K562 (cell line): ENCODE measurements around the gene PIEZO2. TPM values are rescaled to one million over a fixed set of nuclear protein-coding genes. Genes with fewer than 3 reads are reported as not detected.

Source experiments
- ATAC-seq: fragments of 200-7000 bp; cut with Tn5 transposase; 3 replicates; pipeline ENCODE4 v1.9.1; 2020; ENCODE audit warnings: moderate library complexity
- BruUV-seq: library from RNA; stranded (reverse); fragments of 400-500 nt; replicated peaks from 2 replicates; lab custom pipeline; 2021; lab: Mats Ljungman, UMichigan
- CTCF ChIA-PET: fragments of 300-600 bp; formaldehyde crosslinking; extraction: SDS; loops from one replicate; lab custom pipeline; 2021; ENCODE audit warnings: low intra/inter-chr PET ratio; lab: Yijun Ruan, JAX
- POLR2A ChIA-PET: fragments of 300-600, 350-650 bp; sonication (Branson Sonifier 250); formaldehyde crosslinking; extraction: SDS; loops from one replicate; lab custom pipeline; 2021; ENCODE audit warnings: antibody characterized with exemption, inconsistent platforms; lab: Yijun Ruan, JAX
- DNase-seq, 4 experiments: peaks; one replicate each; pipeline versions ENCODE4 v3.0.0 to v3.0.0-alpha.2; 2011 to 2018; ENCODE audit warnings: low spot score in 3 of 4, mixed read lengths in 3 of 4; ENCODE audit errors: extremely low read depth in 1 of 4
- FAIRE-seq: peaks from 2 replicates; lab custom pipeline; 2011; peaks lifted over from hg19 to GRCh38; lab: Jason Lieb, UNC
- H2AFZ ChIP-seq: 2 replicates; pipeline ENCODE4 v1.6.0; 2011; ENCODE audit warnings: low read depth, low read length, control low read depth, inconsistent platforms
- H3K27ac ChIP-seq: fragments of 200-600 bp; 3 replicates; pipeline ENCODE4 v1.8.0; 2011; ENCODE audit warnings: low read depth, mild to moderate bottlenecking, control low read depth, inconsistent platforms, low read length, moderate library complexity, mixed read lengths; ENCODE audit errors: extremely low read depth
- H3K27me3 ChIP-seq, 2 experiments: fragments of 300-600 bp in 1 of 2; 2 replicates in 1 of 2; 3 replicates in 1 of 2; pipeline versions ENCODE4 v1.6.0 to v1.8.0; 2011; ENCODE audit warnings: inconsistent platforms in 2 of 2, low read length in 2 of 2, mild to moderate bottlenecking in 1 of 2, mixed read lengths in 1 of 2, moderate library complexity in 1 of 2; ENCODE audit not compliant: control insufficient read depth in 2 of 2, insufficient read depth in 2 of 2
- H3K36me3 ChIP-seq: fragments of 300-600 bp; 3 replicates; pipeline ENCODE4 v1.8.0; 2011; ENCODE audit warnings: mild to moderate bottlenecking, low read length, inconsistent platforms; ENCODE audit not compliant: control insufficient read depth, insufficient read depth
- H3K4me1 ChIP-seq, 2 experiments: fragments of 200-600 bp in 1 of 2; replicated peaks in 1 of 2; 2 replicates in 1 of 2; 3 replicates in 1 of 2; pipeline versions ENCODE4 v1.5.1 to v1.8.0; 2011; ENCODE audit warnings: inconsistent platforms in 2 of 2, low read length in 2 of 2, mild to moderate bottlenecking in 1 of 2, mixed read lengths in 1 of 2, moderate library complexity in 1 of 2; ENCODE audit not compliant: control insufficient read depth in 2 of 2, insufficient read depth in 2 of 2
- H3K4me2 ChIP-seq: 2 replicates; pipeline ENCODE4 v1.6.1; 2011; ENCODE audit warnings: low read length, control low read depth, inconsistent platforms, mixed read lengths; ENCODE audit not compliant: insufficient read depth
- H3K4me3 ChIP-seq: fragments of 200-600 bp; sonication (generic), shearing (Covaris generic); 2 replicates; pipeline ENCODE4 v1.5.1; 2016; ENCODE audit warnings: control low read depth, inconsistent platforms
- H3K79me2 ChIP-seq: fragments of 200-600 bp; 3 replicates; pipeline ENCODE4 v1.8.0; 2011; ENCODE audit warnings: low read length, inconsistent platforms; ENCODE audit not compliant: control insufficient read depth, insufficient read depth
- H3K9ac ChIP-seq, 2 experiments: 2 replicates each; pipeline versions ENCODE4 v1.6.0 to v1.6.1; 2011; ENCODE audit warnings: low read depth in 2 of 2, low read length in 2 of 2, control low read depth in 1 of 2, inconsistent platforms in 1 of 2, mild to moderate bottlenecking in 1 of 2, mixed read lengths in 1 of 2; ENCODE audit not compliant: insufficient read depth in 1 of 2
- H3K9me1 ChIP-seq: one replicate; pipeline ENCODE4 v1.6.0; 2011; ENCODE audit warnings: inconsistent platforms, mild to moderate bottlenecking, low read length, moderate library complexity; ENCODE audit not compliant: control insufficient read depth, insufficient read depth
- H3K9me3 ChIP-seq: replicated peaks from 2 replicates; pipeline ENCODE4 v1.5.1; 2011; ENCODE audit warnings: low read depth, low read length, inconsistent platforms; ENCODE audit not compliant: control insufficient read depth, insufficient read depth
- H4K20me1 ChIP-seq: replicated peaks from 2 replicates; pipeline ENCODE4 v1.6.1; 2011; ENCODE audit warnings: low read length, inconsistent platforms, mixed read lengths; ENCODE audit not compliant: control insufficient read depth, insufficient read depth
- BRD4 ChIP-seq: fragments of 200-600 bp; sonication (generic); IDR thresholded peaks from 2 replicates; pipeline ENCODE4 v1.6.1; 2017; ENCODE audit warnings: inconsistent platforms
- CC2D1A ChIP-seq: fragments of 450-650 bp; IDR thresholded peaks from 2 replicates; pipeline ENCODE4 v1.6.1; 2017; ENCODE audit warnings: mild to moderate bottlenecking
- CCNT2 ChIP-seq: IDR thresholded peaks from 2 replicates; pipeline ENCODE4 v1.6.1; 2011; ENCODE audit warnings: borderline replicate concordance, low read depth, mild to moderate bottlenecking, moderate library complexity, mixed read lengths, low read length; ENCODE audit not compliant: insufficient read length; ENCODE audit errors: extremely low read depth
- CREB1 ChIP-seq, 2 experiments: sonication (generic) in 1 of 2; formaldehyde crosslinking in 1 of 2; IDR thresholded peaks; 2 replicates each; pipeline versions ENCODE4 v1.6.1 to v1.8.0; 2012 to 2022; ENCODE audit warnings: inconsistent platforms in 1 of 2, mild to moderate bottlenecking in 1 of 2, missing genetic modification reagents in 1 of 2, moderate library complexity in 1 of 2
- GATAD2A ChIP-seq: fragments of 450-650 bp; IDR thresholded peaks from 2 replicates; pipeline ENCODE4 v1.6.1; 2017
- HDAC2 ChIP-seq: fragments of 450-650 bp; IDR thresholded peaks from 2 replicates; pipeline ENCODE4 v1.6.1; 2016; ENCODE audit warnings: mild to moderate bottlenecking
- MCM3 ChIP-seq: fragments of 450-650 bp; IDR thresholded peaks from 2 replicates; pipeline ENCODE4 v1.6.1; 2016
- MYC ChIP-seq, 2 experiments: fragments of 250-450 bp in 1 of 2; sonication (Bioruptor Pico) in 1 of 2; IDR thresholded peaks; 2 replicates each; pipeline versions ENCODE4 v1.5.1 to v1.6.1; 2012 to 2021; ENCODE audit warnings: low read depth in 2 of 2, borderline replicate concordance in 1 of 2, improper control_type of control experiment in 1 of 2, low read length in 1 of 2, mild to moderate bottlenecking in 1 of 2, moderate library complexity in 1 of 2
- PHTF2 ChIP-seq: fragments of 250-450 bp; sonication (Bioruptor Pico); IDR thresholded peaks from 2 replicates; pipeline ENCODE4 v1.5.0; 2021; ENCODE audit warnings: mild to moderate bottlenecking
- RAD51 ChIP-seq: fragments of 450-650 bp; IDR thresholded peaks from 2 replicates; pipeline ENCODE4 v1.7.1; 2016; ENCODE audit warnings: low read depth, mild to moderate bottlenecking, borderline replicate concordance
- RERE ChIP-seq: sonication (generic); formaldehyde crosslinking; IDR thresholded peaks from 2 replicates; pipeline ENCODE4 v1.8.0; 2023; ENCODE audit warnings: missing genetic modification reagents, mild to moderate bottlenecking, borderline replicate concordance
- SRSF9 ChIP-seq: fragments of 200-400 bp; formaldehyde crosslinking; IDR thresholded peaks from 2 replicates; pipeline ENCODE4 v1.6.1; 2017; ENCODE audit warnings: low read depth, low read length, borderline replicate concordance
- TCF7L2 ChIP-seq: fragments of 150-350 bp; IDR thresholded peaks from 2 replicates; pipeline ENCODE4 v1.6.1; 2016; ENCODE audit warnings: low read depth, mild to moderate bottlenecking, low read length, moderate library complexity
- ZC3H4 ChIP-seq: sonication (generic); formaldehyde crosslinking; IDR thresholded peaks from 2 replicates; pipeline ENCODE4 v1.9.0; 2021; ENCODE audit warnings: missing genetic modification reagents, borderline replicate concordance
- ZKSCAN3 ChIP-seq: fragments of 250-450 bp; sonication (Bioruptor Pico); IDR thresholded peaks from 2 replicates; pipeline ENCODE4 v1.4.0; 2020
- ZNF354B ChIP-seq: fragments of 250-450 bp; sonication (Bioruptor Pico); IDR thresholded peaks from 2 replicates; pipeline ENCODE4 v1.4.0; 2020
- ZNF707 ChIP-seq: fragments of 250-450 bp; sonication (Bioruptor Pico); conservative IDR thresholded peaks from 2 replicates; pipeline ENCODE4 v1.8.0; 2022; ENCODE audit warnings: inconsistent platforms, mild to moderate bottlenecking, moderate library complexity
- WGBS: fragments of 100-300 bp; shearing (Covaris generic); methylation state at CpG from one replicate; pipeline ENCODE4 v1.1.6; 2016; ENCODE audit warnings: low coverage, mixed read lengths; ENCODE audit not compliant: insufficient coverage; ENCODE audit errors: missing lambda C conversion rate; 5-methylcytosine and 5-hydroxymethylcytosine counted together
- in situ Hi-C: fragments of 300-500 bp; cut with MboI; formaldehyde crosslinking; loops from 4 replicates; pipeline ENCODE4 v1.15.0; 2018; ENCODE audit warnings: inconsistent platforms, mixed read lengths
- intact Hi-C: fragments of 100-400 bp; cut with micrococcal nuclease; formaldehyde crosslinking; loops from 2 replicates; pipeline ENCODE4 v1.14.2; 2022
- polyA plus RNA-seq, 8 experiments: library from polyadenylated mRNA; depleted of rRNA in 4 of 8; stranded (reverse) in 5 of 8; unstranded in 3 of 8; fragments of >200 nt; fragmentation: Nextera tagmentation in 2 of 8; fragmentation: Illumina TruSeq in 1 of 8; extraction: Ambion mirVana in 2 of 8; extraction: Trizol in 1 of 8; gene quantifications; 2 replicates each; pipeline versions ENCODE4 v1.2.1 to v1.2.3, GENCODE V29; 2011 to 2014; ENCODE audit warnings: inconsistent platforms in 1 of 8, missing spikeins in 1 of 8
- total RNA-seq, 7 experiments: library from RNA; depleted of rRNA in 6 of 7; stranded (reverse); fragments of >200 nt in 6 of 7; fragmentation: Illumina TruSeq in 2 of 7; extraction: Trizol in 2 of 7; gene quantifications; 2 replicates each; pipeline versions ENCODE4 v1.2.1 to v1.2.3, GENCODE V29; 2011 to 2021; ENCODE audit warnings: low replicate concordance in 1 of 7

PIEZO2 gene
- total and polyA plus RNA-seq, 9 of the 15 experiments (the other 6 are each of a cell fraction or from before 2014, with no cell fraction given), result 0.54 to 4.1 (median 2.0) TPM

DNA sequence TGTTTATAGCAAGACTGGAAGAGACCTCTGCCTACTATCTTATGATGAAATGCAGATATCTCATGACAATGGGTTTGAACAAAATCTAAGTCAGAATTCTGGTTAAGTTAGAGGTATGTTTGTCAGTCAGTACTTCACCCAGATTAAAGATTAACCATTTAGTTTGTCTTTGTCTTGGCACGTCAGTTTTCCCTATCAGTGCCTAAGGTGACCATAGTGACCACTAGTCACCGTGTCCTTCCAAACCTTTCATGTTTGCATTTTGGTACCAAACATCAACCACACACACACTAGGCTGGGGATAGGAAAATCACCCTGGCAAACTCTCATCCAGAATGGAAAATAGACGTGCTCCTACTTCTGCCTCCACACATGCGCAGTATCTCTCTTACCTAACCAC lies 248.9 kb downstream of the PIEZO2 start (continued):
- TF ChIP-seq RERE (CRISPR knock-in tag) (no peak), ZNF707 (no peak), PHTF2 (CRISPR knock-in tag) (no peak), SRSF9 (no peak), RAD51 (no peak)

DNA sequence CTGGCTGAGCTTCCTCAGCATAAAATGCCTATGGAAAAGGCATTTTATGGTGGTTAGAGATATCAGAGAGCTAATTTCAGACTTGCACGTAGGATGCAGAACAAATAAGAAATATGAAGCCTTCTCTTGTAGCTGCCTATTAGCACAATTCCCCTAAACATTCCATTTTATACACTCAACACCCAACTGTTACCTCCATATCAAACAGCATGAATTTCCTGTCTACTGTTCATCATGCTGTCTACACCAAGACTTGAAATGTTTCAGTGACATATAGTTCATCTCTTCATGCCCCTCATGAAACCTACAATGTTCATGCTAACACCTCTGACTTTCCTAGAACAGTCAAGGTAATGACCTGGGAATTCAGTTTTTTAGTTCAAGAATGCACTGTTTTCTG lies 249.9 kb downstream of the PIEZO2 start:
- BruUV-seq, result no TSS peak
- Histone ChIP-seq H3K9ac (no peak overlapping the region), H3K4me2 (no peak overlapping the region), H3K27me3 (no peaks in the 10 kb centered on the region), H3K79me2 (no peaks in the 10 kb centered on the region), H3K9me1 (no peaks in the 10 kb centered on the region), H4K20me1 (no peaks in the 10 kb centered on the region), H3K9me3 (no peaks in the 10 kb centered on the region), H3K4me1 (no peaks in the 10 kb centered on the region), H3K36me3 (no peaks in the 10 kb centered on the region), H3K4me3 (no peak overlapping the region), H2AFZ (no peak overlapping the region), H3K27ac (no peak overlapping the region)
- in situ Hi-C loops, result no loop called here
- DNase-seq (no peak), FAIRE-seq (no peak), ATAC-seq (no peak)
- intact Hi-C loops, result no loop called here
- ChIA-PET CTCF (no interaction called here), POLR2A (no interaction called here)
- WGBS, result 6% methylated on average over 1 of the region's 1 CpG
- TF ChIP-seq MCM3 (no peak), CREB1 (IDR thresholded peaks at IDR 0.05) (no peak), CREB1 (CRISPR knock-in tag; IDR thresholded peaks at IDR 0.05) (no peak), GATAD2A (no peak), CC2D1A (no peak), ZKSCAN3 (CRISPR knock-in tag) (no peak), CCNT2 (no peak), BRD4 (no peak), MYC (IDR thresholded peaks at IDR 0.05; ENCODE audit: low read depth, low read length) (no peak), MYC (CRISPR knock-in tag; IDR thresholded peaks at IDR 0.05; ENCODE audit: borderline replicate concordance, low read depth) (no peak), ZC3H4 (CRISPR knock-in tag) (no peak), ZNF354B (CRISPR knock-in tag) (no peak), TCF7L2 (no peak), HDAC2 (no peak)
